Kidney tubule cell (primary cell): ENCODE results near the gene KCNJ12.
"Not testable (repeated sequence)": the region's sequence is repeated elsewhere in the genome, so short reads cannot be mapped to it uniquely, and the experiment has no call there.

ENCODE experiments used
- DNase-seq: peaks from one replicate; pipeline ENCODE4 v3.0.0-alpha.2; 2018; ENCODE audit warnings: low spot score

The KCNJ12 gene

DNA sequence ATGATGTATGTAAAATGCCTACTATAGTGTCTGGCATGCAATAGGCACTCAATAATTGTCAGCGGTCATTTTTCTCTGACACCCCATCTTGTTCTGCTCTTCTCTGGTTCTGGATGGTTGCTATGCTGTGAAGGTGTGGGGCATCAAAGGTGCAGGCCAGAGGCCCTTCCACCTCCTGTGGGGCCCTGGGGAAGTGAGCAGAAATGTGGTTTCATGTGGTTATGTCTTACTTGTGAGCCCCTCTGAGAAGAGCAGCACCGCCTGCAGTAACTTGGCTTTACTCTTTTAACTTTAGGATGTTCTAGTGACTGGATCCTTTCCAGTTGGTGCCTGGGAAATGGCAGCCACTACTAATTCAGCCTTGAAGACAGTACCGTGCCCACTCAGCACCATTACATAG lies 32.1 kb downstream of the KCNJ12 start:
- DNase-seq = not testable (repeated sequence)

DNA sequence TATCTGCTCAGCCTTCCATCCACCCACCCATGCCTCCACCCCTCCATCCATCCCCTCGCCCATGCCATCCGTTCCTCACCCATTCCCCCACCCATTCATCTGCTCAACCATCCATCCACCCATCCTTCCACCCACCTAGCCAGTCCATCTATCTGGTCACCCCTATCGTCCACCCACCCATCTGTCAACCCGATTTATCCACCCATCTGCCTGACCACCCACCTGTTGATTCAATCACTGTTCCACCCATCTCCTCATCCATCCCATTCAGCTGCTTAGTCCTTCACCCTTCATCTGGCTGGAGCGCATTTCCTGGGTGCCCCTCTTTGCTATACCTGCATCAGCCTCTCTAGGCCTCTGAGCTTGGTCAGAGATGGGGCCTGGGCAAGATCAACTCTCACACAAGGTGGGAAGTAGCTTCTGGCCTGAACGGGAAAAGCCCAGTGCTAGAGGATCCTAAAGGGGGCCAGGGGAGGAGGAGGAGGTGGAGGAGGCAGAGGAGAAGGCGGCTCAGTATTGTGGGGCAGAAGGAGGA lies 32.7 kb downstream of the KCNJ12 start:
- DNase-seq = not testable (repeated sequence)

DNA sequence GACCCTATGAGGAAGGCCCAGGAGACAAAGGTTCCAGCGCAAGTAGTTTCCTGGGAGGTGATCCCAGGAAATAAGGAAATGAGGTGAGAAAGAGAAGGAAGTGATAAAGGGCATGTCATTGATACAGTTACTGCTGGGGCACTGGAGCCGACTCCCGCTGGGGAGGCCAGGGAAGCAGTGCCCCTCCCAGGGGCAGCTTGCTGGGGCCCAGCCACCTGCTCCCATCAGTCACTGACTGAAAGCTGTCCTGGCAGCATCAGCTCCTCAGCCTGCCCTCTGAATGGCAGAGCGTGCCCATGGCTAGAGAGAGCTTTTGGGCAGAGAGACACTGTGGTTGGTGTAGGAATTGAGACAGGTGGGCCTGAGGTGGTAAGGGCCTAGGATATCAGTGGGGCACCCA lies 33.2 kb downstream of the KCNJ12 start:
- not testable (repeated sequence) for DNase-seq

DNA sequence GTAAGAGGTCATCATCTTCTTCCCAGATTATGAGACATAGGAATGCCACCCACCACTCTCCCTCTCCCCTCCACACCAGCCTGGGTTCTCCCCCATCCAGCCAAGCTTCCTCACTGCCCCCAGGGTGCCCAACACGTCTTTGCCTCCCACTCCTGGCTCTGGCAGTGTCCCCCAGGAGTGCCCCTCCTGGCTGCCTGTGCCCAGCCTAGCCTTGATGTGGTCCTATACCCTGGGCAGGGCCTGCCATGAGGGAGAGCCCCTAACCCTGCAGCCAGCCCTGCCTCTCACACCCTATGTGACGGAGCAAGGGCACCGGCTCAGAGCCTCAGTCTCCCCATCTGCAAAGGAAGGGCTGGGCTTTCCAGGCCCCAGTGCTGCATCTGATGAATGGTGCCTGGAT lies 33.8 kb downstream of the KCNJ12 start:
- DNase-seq = not testable (repeated sequence)

DNA sequence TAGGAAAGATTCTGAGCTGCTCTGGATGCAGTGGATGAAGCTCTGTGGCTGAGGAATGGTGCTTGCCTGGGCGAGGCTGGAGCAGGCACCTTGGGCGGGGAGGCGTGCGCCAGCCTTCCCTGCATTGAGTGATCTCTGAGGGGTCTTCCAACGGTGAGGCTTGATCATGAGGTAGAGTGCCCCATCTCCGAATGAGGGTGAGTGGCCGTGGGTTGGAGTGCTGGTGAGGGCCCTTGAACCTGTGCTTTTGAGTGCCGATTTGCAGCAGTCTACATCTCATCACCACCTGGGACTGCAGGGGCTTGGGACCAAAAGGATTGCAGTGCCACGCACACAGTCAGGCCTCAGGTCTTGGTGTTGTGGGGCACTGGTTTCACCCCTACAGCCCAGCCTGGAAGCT lies 34.2 kb downstream of the KCNJ12 start:
- not testable (repeated sequence) for DNase-seq

DNA sequence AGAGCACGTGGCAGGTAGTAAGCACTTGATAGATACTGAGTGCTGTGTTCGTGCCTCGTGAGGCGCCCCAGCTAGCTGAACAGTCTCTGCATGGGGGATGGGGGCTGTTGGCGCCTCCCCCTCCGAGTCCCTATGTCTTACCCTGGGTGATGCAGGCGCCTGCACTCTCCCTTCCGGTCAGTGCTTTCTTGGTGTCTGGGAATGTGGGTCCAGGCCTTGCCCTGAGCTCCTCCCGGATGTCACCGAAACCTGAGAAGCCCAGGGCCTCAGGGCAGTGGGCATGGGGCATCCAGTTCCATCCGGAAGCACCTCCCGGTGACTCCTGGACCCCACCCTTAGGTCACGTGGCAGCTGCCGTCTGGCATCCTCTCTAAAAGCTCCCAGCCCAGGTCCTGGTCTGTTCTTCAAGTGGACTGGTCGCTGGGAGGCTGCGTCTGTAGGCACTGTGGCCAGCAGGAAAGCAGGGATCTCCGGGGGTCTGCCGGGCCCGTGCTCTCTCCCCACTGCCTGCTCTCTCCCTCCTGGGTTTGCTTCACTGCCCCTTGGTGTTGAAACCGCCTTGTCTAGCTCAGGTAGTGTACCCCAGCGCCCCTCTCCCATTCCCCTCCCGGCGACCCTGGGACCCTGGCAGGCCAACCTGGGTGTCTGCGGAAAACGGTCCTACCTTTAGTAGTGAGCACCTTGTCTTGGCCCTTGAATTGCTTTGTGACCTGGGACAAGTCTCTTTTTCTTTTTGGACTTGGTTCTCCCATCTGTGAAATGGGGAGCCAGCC lies 34.9 kb downstream of the KCNJ12 start:
- DNase-seq = not testable (repeated sequence)

DNA sequence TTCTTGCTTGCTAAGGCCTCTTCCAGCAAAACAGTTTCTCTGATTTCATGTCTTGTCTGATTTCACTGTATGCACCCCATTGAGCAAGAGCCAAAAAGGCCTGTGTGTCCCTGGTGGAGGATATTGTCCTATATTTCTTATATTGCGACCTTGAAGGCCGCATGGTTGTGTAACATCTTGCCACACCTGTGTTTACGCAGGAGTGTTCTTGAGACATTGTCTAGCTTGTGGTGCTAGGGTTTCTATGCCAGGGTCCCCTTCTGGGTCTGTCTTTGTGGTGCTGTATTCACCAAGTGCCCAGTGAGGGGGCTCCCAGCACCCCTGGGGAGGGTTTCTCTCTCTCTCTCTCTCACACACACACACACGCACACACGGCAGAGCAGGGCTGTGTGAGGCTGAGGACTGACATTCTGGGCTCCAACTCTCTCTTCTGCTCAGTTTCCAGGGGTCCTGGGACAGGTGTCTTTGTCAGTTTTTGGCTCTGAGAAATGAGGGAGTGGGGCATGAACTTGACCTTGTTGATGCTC lies 35.6 kb downstream of the KCNJ12 start:
- not testable (repeated sequence) for DNase-seq

DNA sequence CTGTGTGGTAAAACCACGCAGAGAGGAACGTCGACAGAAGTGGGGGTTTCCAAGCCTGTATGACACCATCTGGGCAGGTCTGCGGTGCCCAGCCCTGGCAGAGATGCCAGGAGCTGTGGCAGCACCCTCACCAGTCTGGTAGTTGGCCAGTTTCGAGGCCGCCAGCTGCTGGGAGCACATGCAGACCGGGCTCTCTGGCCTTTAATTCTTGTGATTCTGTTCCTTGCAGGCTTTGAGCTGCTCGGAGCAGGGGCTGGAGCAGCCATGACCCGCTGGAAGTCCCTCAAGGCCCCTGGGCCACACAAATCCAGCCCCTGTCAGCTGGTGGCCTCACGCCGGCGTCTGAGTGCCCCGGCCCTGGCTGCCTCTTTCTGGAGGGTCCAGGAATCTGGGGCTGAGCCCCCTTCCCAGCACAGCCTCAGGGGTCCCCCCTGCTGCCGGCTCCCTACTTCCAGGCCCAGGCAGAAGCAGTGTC lies 36.1 kb downstream of the KCNJ12 start:
- not testable (repeated sequence) for DNase-seq

DNA sequence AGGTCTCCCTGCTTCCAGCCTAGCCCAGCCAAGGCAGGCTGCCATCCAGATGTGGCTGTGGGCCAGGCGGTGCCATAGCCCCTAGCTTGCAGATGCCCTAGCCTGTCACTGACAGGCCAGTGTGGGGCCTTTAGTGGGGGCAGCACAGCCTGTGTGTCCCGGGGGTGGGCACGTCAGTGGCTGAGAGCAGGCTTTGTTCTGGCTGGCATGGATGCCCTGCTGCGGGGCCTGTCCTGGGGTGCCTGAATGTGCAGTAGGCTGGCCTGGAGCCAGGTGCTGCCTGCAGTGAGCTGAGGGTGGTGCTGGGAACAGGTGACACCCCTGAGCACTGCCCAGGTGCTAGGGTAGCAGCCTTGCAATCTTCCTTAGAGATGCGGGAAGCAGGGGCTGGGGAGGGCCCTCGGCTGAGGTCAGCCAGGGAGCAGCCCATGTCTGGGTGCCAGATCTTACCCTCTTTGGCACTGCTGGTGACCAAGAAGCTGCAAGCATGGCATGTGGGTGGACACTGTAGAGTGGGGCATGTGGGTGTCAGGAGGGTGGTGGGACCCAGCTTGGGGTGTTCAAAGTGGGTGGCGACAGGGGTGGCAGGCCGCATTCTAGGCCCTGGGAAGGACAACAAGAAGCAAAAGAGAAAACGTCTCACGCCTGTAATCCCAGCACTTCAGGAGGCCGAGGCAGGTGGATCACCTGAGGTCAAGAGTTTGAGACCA lies 37.6 kb downstream of the KCNJ12 start:
- not testable (repeated sequence) for DNase-seq

DNA sequence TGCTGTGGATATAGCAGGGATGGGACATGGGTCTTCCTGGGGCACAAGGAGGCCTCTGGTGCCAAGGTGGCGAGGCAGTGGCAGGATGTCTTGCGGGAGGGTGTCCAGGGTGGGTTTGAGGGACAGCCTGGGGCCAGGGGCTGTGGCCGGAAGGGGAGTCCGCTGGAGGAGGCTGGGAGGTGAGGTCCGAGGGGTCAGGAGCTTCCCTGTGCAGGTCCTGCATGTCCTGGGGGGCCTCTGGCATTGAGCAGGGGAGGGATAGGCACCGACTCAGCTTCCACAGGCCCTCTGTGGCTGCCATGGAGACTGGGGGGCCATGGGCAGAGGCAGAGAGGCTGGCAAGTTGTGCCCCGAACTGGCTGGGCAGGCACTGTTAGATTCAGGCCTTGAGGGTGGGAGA lies 38.5 kb downstream of the KCNJ12 start:
- not testable (repeated sequence) for DNase-seq

DNA sequence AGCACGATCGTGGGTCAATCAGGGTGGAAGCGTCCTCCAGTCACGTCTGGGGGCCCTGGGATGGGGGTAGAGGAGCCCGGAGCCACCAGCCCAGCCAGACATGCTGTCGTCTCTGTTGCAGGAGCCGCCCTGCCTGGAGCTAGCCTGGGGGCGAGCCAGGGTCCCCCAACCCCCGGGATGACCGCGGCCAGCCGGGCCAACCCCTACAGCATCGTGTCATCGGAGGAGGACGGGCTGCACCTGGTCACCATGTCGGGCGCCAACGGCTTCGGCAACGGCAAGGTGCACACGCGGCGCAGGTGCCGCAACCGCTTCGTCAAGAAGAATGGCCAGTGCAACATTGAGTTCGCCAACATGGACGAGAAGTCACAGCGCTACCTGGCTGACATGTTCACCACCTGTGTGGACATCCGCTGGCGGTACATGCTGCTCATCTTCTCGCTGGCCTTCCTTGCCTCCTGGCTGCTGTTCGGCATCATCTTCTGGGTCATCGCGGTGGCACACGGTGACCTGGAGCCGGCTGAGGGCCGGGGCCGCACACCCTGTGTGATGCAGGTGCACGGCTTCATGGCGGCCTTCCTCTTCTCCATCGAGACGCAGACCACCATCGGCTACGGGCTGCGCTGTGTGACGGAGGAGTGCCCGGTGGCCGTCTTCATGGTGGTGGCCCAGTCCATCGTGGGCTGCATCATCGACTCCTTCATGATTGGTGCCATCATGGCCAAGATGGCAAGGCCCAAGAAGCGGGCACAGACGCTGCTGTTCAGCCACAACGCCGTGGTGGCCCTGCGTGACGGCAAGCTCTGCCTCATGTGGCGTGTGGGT lies 39.2 kb downstream of the KCNJ12 start:
- not testable (repeated sequence) for DNase-seq

DNA sequence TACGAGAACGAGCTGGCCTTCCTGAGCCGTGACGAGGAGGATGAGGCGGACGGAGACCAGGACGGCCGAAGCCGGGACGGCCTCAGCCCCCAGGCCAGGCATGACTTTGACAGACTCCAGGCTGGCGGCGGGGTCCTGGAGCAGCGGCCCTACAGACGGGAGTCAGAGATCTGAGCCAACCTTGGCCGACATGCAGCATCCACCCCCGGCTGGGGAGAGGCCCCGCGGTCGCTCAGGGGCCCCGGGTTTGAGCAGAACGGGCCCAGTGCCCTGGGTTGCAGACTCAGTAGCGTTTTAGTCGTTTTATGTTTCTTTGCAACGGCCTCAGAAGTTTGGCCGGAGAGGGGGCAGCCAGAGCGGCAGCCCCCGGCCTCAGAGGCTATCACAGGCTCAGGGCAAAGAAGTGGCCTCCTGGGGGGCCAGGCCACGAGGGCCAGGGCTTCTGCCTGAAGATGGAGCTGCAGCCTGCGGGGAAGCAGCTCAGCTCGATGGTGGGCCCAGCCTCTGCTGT lies 40.4 kb downstream of the KCNJ12 start:
- DNase-seq = not testable (repeated sequence)

DNA sequence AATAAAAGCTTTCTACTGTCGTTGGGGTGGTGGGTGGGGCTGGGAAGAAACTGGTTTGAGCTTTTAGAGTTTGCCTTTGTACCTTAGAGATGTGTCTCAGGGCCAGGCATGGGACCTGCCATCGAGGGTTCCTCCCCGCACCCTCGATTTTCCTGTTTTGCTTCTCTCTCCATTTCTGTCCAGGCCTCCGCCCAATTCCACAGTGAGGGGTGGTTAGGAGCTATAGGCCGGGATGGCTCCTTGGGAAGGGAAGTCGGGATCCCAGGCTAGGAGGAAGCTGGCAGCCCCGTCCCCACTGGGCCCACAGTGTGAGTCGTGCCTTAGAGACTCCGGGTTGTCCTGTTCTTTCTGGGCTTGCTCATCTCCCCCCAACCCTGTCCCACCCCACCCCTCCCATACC lies 41.2 kb downstream of the KCNJ12 start:
- DNase-seq = not testable (repeated sequence)

DNA sequence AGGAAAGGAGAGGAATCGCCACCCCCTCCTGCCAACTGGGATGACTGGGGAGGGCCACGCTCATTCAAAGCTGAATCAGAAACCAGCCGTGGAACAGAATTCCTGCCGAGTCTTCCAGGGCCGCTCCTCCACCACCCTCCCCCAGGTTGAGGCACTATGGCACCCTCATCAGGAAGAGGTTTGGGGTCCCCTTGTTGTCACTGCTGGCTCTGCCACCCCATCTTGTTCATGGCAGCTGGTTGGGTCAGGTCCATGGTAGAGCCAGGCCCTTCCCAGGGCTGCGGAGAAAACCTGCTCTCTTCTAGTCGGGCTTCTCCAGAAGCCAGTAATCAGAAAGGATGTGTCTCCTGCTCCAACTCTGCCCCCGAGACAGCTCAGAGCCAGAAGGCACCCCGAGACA lies 41.8 kb downstream of the KCNJ12 start:
- no peak for DNase-seq

DNA sequence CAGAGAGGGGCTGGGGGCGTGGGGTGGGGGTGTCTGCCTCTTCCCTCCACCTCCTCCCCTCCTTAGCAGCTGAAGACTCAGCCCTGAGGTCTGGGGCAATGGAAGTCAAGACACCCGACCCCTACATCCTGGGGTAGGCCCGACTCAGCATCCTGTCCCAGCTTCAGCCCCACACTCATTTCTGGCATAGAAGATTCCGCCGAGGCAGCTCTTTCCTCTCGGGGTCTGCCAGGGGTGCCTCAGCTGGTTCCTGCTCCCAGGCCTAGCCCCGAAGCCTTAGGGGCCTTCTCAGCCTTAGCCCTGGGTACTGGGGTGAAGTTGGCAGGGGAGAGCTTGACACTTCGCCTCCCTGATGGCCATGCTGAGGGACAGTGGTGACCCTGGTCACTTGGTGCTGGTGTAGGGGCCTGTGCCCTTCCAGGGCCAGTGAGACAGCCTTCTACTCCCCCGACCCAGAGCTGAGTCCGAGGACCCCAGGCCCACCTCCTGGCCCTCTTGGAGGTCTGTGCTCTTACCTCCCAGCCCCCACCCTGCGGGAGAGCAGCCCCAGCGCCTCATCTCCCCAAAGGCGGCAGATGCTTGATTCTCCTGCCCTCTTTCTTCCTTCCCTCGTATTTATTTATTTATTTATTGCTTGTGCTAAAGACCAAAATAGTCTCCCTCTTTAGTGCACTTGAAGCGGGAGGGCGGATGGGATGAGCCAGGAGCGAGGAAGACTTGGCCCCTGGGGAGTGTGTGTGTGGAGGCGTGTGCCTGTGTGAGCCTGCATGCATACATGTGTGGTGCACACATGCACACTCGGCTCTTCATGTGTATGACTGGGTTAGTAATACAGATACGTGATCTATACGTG lies 42.5 kb downstream of the KCNJ12 start:
- DNase-seq = no peak

DNA sequence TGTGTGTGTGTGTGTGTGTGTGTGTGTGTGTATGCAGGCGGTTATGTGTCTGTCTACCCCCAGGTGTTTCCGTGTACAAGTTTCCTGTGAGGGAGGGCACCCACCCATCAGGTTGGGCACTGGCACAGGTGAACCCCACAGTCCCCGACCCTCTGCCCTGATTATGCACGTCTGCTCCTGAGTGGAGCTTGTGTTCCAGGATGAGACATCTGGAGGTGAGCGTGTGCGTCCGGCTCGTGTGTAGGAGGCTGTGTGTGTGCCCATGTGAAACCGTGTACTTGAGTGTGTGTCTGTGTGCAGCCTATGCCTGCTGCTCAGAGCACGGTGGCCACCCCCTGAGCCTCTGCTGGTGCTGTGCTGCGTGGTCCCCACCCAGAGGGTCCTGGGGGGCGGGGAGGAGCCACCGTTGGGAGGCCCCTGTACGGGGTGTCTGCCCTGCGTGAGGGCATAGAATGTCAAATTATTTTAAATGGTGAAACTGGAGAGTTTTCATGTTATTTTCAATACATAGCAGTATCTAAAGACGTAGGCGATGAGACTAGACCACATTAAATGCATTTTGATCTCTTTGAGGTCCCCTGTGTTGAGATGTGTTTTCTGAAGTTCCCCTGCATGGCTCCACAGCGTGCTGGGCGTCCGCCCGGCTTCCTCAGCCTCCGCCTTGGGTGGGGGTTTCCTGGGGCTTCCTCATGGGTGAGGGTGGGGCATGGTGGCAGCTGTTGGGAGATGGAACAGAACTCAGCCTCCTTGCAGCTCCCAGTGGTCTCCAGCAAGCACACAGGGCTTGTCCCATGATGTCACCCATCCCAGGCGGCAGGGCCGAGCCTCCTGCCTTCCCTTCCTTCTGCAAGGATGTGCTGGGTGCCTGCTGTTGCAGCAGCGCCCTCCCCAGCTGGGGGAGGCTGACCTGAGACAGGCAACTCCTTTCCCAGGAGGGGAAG lies 43.4 kb downstream of the KCNJ12 start:
- no peak for DNase-seq

DNA sequence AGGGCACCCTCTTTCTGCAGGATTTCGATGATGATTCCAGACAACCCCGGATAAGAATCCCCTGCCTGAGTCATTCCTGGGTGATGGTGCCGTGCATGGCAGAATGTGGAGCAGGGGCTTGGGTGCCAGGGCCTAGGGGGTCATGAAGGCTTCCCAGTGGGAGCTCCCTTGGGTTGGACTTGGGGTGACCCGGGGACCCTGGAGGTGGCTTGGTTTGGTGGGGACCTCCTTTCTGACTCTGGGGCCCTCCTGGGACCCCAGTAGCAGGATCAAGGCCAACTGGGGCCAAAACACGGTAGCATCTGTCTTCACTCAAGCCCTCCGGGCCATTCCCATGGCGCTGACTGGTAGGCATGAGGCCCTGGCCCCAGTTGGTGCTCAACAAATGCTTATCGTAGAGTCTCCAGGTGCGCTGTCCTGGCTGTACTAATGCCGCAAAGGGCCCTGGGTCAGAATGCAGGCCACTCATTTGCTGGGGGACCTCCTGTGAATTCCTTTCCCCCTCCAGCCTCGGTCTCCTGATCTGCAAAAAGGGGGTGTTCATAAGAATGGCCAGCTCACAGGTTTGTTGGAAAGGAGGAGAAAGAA lies 44.4 kb downstream of the KCNJ12 start:
- not testable (repeated sequence) for DNase-seq

DNA sequence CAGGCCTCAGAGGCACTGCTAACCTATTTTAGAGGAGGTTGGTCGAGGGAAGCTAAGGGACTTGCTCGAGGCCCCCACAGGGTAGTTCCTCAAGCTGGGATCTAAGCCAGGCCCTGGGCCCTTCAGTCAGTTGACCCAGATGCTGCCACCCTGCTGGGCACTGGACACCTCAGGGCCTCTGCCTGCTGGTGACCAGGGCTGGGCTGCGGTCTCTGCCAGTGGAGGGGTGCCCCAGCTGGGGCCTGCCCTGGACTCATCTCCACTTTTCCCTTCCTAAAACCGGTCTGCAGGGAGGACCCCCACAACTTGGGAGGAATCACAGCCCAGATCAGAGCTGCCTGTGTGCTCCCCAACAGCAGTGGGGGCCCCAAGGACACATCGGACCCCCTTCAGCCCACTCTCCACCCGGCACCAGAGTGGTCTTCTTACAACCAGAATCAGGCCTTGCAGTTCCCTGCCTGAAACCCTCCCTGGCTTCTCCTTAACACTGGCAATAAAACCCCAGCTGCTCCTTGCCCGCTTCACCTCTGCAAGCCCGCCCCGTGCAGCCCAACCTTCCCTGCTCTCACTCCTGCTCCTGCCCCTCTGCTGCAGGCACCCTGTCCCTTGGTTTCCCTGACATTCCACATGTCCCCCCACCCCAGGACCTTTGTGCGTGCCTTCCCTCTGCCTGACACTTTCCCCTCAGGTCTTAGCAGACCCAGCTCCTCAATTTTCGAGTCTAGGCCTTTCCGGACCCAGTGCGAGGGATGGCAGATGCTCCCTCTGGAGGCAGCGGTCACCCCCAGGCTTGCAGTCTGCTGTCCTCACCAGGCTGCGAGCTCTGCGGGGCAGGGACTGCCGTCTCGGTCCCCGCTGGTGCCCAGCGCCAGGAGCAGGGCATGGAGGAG lies 45.5 kb downstream of the KCNJ12 start:
- DNase-seq = not testable (repeated sequence)
